Anterior cingulate cortex (tissue), 58 donors: ENCODE results near the gene HDAC4.

Source experiments
- DNase-seq, 58 donors: peaks; one replicate each; lab custom pipeline; 2025; lab: John Stamatoyannopoulos, UW

HDAC4 gene

GRCh38 chr2:239202343-239202742, 198.5 kb downstream of the HDAC4 start:
- no peak for DNase-seq

- DNase-seq = no peak
Measured at GRCh38 chr2:239201884-239202283, 198.9 kb downstream of the HDAC4 start.

GRCh38 chr2:239201531-239201876, 199.3 kb downstream of the HDAC4 start:
- DNase-seq = peak in 18 of 58 donors; percentile 21 to 69 (median 38)

DNA sequence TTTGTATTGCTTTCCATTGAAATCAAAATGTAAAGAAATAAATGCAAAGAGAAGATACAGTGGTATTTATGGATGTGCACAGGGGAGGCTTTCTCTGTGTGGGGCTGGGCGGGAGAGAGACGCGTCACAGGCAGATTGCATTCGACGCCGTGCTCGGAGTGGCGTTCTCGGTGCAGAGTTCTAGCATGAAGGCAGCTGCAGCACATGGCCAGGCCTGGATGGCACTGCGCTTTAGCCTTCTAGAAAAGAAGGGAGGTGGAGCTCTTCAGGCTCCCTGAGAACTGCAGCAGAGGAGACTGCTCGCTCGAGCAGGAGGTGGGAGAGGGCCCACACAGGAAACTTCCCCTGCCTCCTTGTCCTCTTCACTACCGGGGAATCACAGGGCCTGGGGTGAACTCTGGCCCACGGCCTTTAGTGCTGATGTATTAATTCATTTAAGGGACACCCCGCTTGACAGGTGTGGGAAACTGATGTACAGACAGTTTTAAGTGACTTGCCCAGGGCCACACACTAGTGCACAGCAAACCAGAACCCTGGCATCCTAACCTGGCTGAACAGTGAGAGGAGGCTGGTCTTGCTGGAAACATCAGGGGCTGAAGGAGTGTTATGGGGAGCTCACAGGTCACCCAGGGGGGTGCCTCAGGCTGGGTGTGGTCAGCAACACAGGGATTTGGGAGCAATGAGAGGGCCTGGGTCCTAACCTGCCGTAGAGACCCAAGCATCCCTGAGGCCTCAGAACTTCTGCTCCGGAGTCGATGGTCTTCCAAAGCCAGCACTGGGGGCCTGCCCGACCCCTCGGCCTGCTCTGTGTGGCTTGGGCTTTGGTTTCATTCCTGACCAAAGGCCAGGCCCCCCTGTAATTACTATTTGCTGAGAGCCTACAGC, 199.9 kb downstream of the HDAC4 start:
- DNase-seq = no peak

- DNase-seq = peak in 17 of 58 donors; percentile 16 to 64 (median 50)
Measured at GRCh38 chr2:239199041-239199768, 201.6 kb downstream of the HDAC4 start.

GRCh38 chr2:239198221-239198620, 202.6 kb downstream of the HDAC4 start:
- no peak for DNase-seq

GRCh38 chr2:239197146-239197545, 203.7 kb downstream of the HDAC4 start:
- no peak for DNase-seq

- DNase-seq = no peak
Measured at GRCh38 chr2:239196474-239197021, 204.3 kb downstream of the HDAC4 start.

DNA sequence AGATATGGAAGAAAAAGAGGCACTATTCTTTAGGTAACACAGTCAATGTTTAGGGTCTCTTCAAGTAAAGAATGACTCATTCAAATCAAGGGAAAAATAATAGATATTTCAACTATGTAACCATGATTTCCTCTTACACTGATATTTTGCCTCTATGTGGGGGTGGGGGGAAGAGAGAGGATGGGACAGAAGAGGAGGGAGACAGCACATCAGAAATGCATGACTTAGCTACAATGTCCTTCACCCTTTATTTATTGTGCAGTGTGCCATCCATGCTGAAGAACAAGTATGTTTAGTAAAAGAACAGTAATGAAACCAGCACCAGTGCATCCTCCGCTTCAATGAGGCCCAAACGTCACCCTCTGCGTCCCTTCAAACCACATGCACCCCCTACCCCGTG, 204.8 kb downstream of the HDAC4 start:
- no peak for DNase-seq

DNA sequence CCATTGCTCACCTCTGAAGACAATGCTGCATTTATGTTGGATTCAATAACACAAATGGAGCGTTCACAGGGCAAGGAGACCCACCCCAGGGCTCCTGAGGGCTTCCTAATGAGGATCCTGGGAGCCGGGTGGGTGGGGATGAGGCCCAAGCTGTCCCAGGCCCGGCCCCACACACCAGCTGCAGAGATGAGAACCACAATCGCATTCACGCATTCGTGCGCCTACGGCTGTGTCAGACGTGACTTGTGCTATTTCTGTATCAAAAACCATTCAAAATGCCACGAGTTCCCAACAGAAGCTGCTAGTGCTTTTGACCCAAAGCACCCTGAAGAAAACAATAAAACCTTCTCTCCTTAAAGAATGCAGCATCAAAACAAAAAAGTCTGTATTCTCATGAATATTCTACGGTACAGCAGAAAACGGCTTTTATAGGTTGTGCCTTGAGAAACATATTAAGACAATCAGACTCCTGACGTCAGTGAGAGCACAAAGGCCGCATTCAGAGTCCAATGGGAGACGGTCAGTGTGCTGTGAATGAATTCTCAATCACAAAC, 205.4 kb downstream of the HDAC4 start:
- DNase-seq = peak in 34 of 58 donors; percentile 26 to 88 (median 52)

DNA sequence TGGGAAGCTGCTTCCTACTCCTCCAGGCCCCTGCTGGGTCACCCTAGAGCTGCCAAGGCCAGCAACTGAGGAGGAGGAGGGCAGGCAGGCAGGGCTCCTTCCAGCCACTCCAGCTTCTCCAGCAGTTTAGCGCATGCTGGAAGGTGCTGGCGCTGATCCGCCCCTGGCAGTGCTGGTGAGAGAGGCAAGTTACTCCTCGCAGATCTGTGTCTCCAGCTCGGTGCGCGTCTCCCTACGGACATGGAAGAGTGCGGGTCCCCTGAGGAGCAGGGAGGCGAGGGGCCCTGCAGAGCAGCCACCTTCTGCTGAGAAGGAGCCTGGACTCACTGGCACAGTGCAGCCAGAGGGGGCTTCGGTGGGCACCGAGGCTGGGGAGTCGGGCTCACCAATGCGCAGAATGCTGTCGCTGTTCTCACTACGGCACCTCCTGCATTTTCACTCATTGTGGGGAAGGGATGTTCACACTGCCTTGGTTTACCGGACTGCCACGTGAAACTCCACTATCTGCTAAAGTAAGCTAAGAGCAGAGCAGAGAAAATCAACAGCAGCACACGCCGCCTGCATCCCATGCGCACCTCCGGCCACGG, 206.0 kb downstream of the HDAC4 start:
- peak in 17 of 58 donors; percentile 20 to 68 (median 43) for DNase-seq

- DNase-seq = peak in 29 of 58 donors; percentile 17 to 76 (median 48)
Measured at GRCh38 chr2:239193925-239194677, 206.7 kb downstream of the HDAC4 start.

DNA sequence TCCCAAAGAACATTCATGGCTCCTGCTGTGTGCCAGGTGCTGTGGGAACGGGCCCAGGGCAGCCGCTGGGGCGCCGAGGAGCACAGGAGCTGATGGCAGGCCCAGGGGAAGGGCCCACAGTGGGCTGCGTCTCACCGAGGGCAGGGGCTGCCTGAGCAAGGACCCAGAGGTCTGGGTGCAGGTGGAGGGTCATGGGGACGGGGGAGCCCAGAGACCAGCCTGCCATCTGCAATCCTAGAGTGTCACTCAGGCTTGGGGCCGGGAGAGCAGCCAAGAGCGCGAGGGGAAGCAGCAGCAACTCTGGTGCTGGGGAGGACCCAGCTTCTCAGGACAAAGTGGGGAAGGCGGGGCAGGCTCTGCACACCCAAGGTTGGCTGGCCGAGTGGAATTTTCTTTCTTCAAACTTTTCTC, 207.4 kb downstream of the HDAC4 start:
- peak in 21 of 58 donors; percentile 29 to 66 (median 44) for DNase-seq

DNA sequence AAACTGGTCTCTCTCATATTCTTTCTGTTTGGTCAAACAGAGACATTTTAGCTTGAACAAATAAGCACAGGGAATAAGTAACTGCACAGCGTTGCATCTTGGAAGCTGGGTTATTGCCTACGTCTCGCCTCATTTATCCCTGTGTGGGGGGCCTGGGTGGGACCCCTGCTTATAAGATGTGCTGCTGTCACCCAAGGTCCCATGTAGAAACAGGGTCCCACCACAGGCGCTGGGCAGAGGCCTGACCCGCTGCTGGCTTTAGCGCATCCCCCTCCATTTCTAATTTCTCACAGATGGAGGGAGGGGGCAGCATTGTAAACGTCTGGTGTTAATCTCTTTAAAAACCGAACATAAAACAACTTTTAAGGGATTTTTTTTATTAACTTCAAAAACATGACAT, 207.8 kb downstream of the HDAC4 start:
- no peak for DNase-seq

- no peak for DNase-seq
Measured at GRCh38 chr2:239192456-239192855, 208.4 kb downstream of the HDAC4 start.

- DNase-seq = no peak
Measured at GRCh38 chr2:239190921-239191885, 209.6 kb downstream of the HDAC4 start.

DNA sequence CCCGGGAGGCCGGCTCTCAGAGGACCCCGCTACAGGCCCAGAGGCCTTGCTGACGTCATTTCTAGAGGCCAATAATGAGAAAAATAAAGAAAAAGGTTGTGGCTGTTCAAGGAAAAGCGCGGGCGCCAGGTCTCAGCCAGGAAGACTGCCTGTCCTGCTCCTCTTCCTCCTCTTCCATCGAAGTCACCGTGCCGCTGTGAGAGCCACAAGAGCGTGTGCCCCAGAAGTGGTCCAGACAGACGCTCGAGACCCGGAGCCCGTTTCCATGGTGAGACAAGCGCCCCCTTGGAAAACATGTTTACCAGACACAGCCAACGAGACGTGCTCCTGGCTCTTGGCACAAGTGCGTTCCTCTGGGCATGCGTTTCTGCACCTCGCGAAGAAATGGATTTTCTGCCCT, 210.5 kb downstream of the HDAC4 start:
- peak in 1 of 58 donors; percentile 22 for DNase-seq

- no peak for DNase-seq
Measured at GRCh38 chr2:239189711-239190131, 211.1 kb downstream of the HDAC4 start.

GRCh38 chr2:239188536-239188935, 212.3 kb downstream of the HDAC4 start:
- DNase-seq = no peak
